ENCODE results near the gene KRTAP5-8.

DNA sequence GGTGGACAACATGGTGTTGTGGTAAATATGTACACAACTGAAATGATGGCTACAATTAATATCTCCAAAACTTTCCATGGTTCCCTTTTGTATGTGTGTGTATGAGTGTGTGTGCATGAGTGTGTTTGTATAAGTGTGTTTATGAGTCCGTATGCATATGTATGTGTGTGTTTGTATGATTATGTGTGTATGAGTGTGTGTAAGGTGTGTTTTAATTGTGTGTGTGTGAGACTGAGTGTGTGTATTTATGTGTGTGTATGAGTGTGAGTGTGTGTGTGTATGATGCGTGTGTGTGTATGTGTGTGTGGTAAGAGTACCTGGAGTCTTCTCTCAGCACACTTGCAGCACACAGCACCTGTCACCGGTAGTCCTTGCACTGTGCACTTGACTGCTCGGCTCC is 18.2 kb downstream of the KRTAP5-8 start:
- TF ChIP-seq, protein P1, sequence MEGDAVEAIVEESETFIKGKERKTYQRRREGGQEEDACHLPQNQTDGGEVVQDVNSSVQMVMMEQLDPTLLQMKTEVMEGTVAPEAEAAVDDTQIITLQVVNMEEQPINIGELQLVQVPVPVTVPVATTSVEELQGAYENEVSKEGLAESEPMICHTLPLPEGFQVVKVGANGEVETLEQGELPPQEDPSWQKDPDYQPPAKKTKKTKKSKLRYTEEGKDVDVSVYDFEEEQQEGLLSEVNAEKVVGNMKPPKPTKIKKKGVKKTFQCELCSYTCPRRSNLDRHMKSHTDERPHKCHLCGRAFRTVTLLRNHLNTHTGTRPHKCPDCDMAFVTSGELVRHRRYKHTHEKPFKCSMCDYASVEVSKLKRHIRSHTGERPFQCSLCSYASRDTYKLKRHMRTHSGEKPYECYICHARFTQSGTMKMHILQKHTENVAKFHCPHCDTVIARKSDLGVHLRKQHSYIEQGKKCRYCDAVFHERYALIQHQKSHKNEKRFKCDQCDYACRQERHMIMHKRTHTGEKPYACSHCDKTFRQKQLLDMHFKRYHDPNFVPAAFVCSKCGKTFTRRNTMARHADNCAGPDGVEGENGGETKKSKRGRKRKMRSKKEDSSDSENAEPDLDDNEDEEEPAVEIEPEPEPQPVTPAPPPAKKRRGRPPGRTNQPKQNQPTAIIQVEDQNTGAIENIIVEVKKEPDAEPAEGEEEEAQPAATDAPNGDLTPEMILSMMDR (conservative IDR thresholded peaks at IDR 0.05; ENCODE audit: low read depth, low read length), result no peak
- no peak for TF ChIP-seq EZH2phosphoT487 (IDR thresholded peaks at IDR 0.05; ENCODE audit: borderline replicate concordance, low read length)
- no peak for TF ChIP-seq EZH2 (IDR thresholded peaks at IDR 0.05; ENCODE audit: low read length, unreplicated experiment)
